Astrocyte of the spinal cord (primary cell): ENCODE measurements around the gene GJB6.

Experiments
- DNase-seq: peaks from one replicate; pipeline ENCODE4 v3.0.0; 2011; ENCODE audit warnings: low read depth, low spot score
- H3K4me3 ChIP-seq: 2 replicates; pipeline ENCODE4 v1.5.1; 2011; ENCODE audit warnings: low read depth, mild to moderate bottlenecking, low read length, moderate library complexity
- CTCF ChIP-seq: IDR thresholded peaks from 2 replicates; pipeline ENCODE4 v1.5.1; 2012; ENCODE audit warnings: low read depth, mild to moderate bottlenecking, low read length, inconsistent platforms
- in situ Hi-C: cut with HindIII; loops from 2 replicates; pipeline ENCODE4 v1.10.0; 2017; ENCODE audit warnings: low sequenced_read_pairs

GJB6 gene

GRCh38 chr13:20190076-20190475, 42.0 kb downstream of the GJB6 start:
- TF ChIP-seq CTCF: no peak
- in situ Hi-C loops: loop anchor here (25.0 kb wide), 1 partner anchor 297 kb away; no protein-coding TSS in a partner anchor
- no peak for DNase-seq
- H3K4me3 ChIP-seq: no peak overlapping the region

- TF ChIP-seq CTCF: peak; percentile 7
- in situ Hi-C loops: loop anchor here (25.0 kb wide), 1 partner anchor 298 kb away; no protein-coding TSS in a partner anchor
- no peak for DNase-seq
Observed at GRCh38 chr13:20188667-20189553, 43.2 kb downstream of the GJB6 start.

GRCh38 chr13:20186771-20187170, 45.3 kb downstream of the GJB6 start:
- no peak for TF ChIP-seq CTCF
- in situ Hi-C loops: loop anchor here (25.0 kb wide), 1 partner anchor 301 kb away; no protein-coding TSS in a partner anchor
- no peak overlapping the region for H3K4me3 ChIP-seq
- no peak for DNase-seq

More at GRCh38 chr13:20188667-20189553, 43.2 kb downstream of the GJB6 start:
- no peak overlapping the region for H3K4me3 ChIP-seq

GRCh38 chr13:20185366-20186056, 46.6 kb downstream of the GJB6 start:
- in situ Hi-C loops: loop anchor here (25.0 kb wide), 1 partner anchor 302 kb away; no protein-coding TSS in a partner anchor
- no peak for TF ChIP-seq CTCF
- H3K4me3 ChIP-seq: no peak overlapping the region
- DNase-seq: no peak

GRCh38 chr13:20182231-20182846, 49.8 kb downstream of the GJB6 start:
- peak; percentile 91 for TF ChIP-seq CTCF
- H3K4me3 ChIP-seq: no peak overlapping the region
- in situ Hi-C loops: loop anchor here (25.0 kb wide), 1 partner anchor 305 kb away; no protein-coding TSS in a partner anchor
- DNase-seq: peak; percentile 72

- no peak for DNase-seq
- H3K4me3 ChIP-seq: no peak overlapping the region
- in situ Hi-C loops: loop anchor here (25.0 kb wide), 1 partner anchor 306 kb away; no protein-coding TSS in a partner anchor
- no peak for TF ChIP-seq CTCF
Observed at GRCh38 chr13:20181188-20181587, 50.9 kb downstream of the GJB6 start.
